ENCODE measurements around the gene KCNMB4. TPM values are rescaled to one million over a fixed set of nuclear protein-coding genes. Genes with fewer than 3 reads are reported as not detected.
A peak's percentile ranks its signal among the peaks of the same experiment; 100 is the strongest.

The KCNMB4 gene
- total RNA-seq, 4 donors from 2014 or later = 13.8 to 38.5 (median 25.4) TPM

- 90% methylated on average over 6 of the region's 6 CpGs for WGBS, 2 donors
- peaks cover 0 to 17% (median 0%) of the 10 kb centered on the region in 3 donors for H3K36me3 ChIP-seq
- no peak overlapping the region for H3K4me3 ChIP-seq
- no peaks in the 10 kb centered on the region for H3K27me3 ChIP-seq
- no peaks in the 10 kb centered on the region for H3K4me1 ChIP-seq
- DNase-seq (ENCODE audit: low spot score in 2 of 2) = no peak
- TF ChIP-seq CTCF (IDR thresholded peaks at IDR 0.05) (no peak), EP300 (IDR thresholded peaks at IDR 0.05) (no peak), POLR2A (IDR thresholded peaks at IDR 0.05) (no peak)
- no peak overlapping the region for H3K27ac ChIP-seq
- no peaks in the 10 kb centered on the region for H3K9me3 ChIP-seq
Measured at GRCh38 chr12:70353780-70354660, 12.1 kb upstream of the KCNMB4 start.

DNA sequence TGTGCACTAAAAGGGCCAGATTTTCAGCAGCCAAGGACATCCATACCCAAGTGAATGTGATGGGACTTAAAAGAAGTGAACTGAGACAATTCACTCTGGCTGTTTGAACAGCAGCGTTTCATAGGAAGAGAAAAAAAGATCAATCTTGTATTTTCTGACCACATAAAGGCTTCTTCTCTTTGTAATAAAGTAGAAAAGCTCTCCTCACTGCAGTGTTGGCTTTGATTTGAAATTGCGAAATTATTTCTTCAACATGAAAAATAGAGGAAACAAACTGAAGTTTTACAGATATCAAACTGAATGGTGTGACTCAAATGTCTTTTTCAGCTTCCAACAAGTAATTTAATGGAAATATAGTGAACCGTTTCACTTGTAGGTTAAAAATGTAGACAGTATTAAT, 11.3 kb upstream of the KCNMB4 start:
- H3K27ac ChIP-seq = peak overlapping the region in 2 of 4 donors; percentile 7 to 14
- TF ChIP-seq CTCF (IDR thresholded peaks at IDR 0.05) (no peak), POLR2A (IDR thresholded peaks at IDR 0.05) (no peak), EP300 (IDR thresholded peaks at IDR 0.05) (no peak)
- H3K36me3 ChIP-seq = peaks cover 0 to 17% (median 0%) of the 10 kb centered on the region in 3 donors
- peaks cover 0 to 5% (median 0%) of the 10 kb centered on the region in 4 donors for H3K4me1 ChIP-seq
- WGBS, 2 donors = 63 to 67% methylated on average over 3 of the region's 3 CpGs
- H3K9me3 ChIP-seq = no peaks in the 10 kb centered on the region
- no peak for DNase-seq (ENCODE audit: low spot score in 2 of 2)
- H3K4me3 ChIP-seq = no peak overlapping the region
- H3K27me3 ChIP-seq = no peaks in the 10 kb centered on the region

- TF ChIP-seq POLR2A (IDR thresholded peaks at IDR 0.05) (no peak), CTCF (IDR thresholded peaks at IDR 0.05) (no peak), EP300 (IDR thresholded peaks at IDR 0.05) (no peak)
- Histone ChIP-seq H3K36me3 (peaks cover 0 to 17% (median 0%) of the 10 kb centered on the region in 3 donors), H3K27ac (no peak overlapping the region), H3K4me3 (no peak overlapping the region), H3K9me3 (no peaks in the 10 kb centered on the region), H3K27me3 (no peaks in the 10 kb centered on the region), H3K4me1 (peaks cover 0 to 5% (median 0%) of the 10 kb centered on the region in 4 donors)
- DNase-seq (ENCODE audit: low spot score in 2 of 2) = no peak
- 96 to 97% methylated on average over 4 of the region's 4 CpGs for WGBS, 2 donors
Measured at GRCh38 chr12:70355972-70356371, 10.1 kb upstream of the KCNMB4 start.

GRCh38 chr12:70359458-70360197, 6.5 kb upstream of the KCNMB4 start:
- no peaks in the 10 kb centered on the region for H3K27me3 ChIP-seq
- DNase-seq (ENCODE audit: low spot score in 2 of 2) = no peak
- peaks cover 0 to under 1% (median 0%) of the 10 kb centered on the region in 3 donors for H3K36me3 ChIP-seq
- TF ChIP-seq EP300 (IDR thresholded peaks at IDR 0.05) (no peak), POLR2A (IDR thresholded peaks at IDR 0.05) (no peak), CTCF (IDR thresholded peaks at IDR 0.05) (no peak)
- H3K4me3 ChIP-seq = no peak overlapping the region
- peaks cover 0 to 6% (median 0%) of the 10 kb centered on the region in 4 donors for H3K4me1 ChIP-seq
- H3K27ac ChIP-seq = no peak overlapping the region
- 59 to 63% methylated on average over 1 of the region's 1 CpG for WGBS, 2 donors
- H3K9me3 ChIP-seq = no peaks in the 10 kb centered on the region

DNA sequence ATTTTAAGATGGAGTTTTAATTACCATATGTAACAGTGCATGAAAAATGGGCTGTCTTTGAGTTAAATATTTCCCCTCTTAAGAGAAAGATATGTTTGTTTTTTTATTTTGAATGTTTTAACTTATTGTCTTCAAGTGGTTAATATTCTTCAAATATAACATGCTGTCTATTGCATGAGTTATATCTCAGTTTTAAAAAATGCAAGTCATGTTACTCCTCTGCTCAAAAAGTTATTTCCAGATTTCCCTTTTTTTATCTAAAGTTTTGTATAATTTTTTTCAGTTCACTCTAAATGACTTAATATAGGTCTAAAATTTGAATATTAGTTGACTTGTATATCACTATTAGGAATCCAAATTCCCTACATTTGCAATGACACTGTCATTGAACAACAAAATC, 5.9 kb upstream of the KCNMB4 start:
- Histone ChIP-seq H3K4me3 (no peak overlapping the region), H3K9me3 (no peaks in the 10 kb centered on the region), H3K4me1 (peaks cover 0 to 12% (median 4%) of the 10 kb centered on the region in 4 donors), H3K27ac (no peak overlapping the region), H3K27me3 (no peaks in the 10 kb centered on the region), H3K36me3 (no peaks in the 10 kb centered on the region)
- no peak for DNase-seq (ENCODE audit: low spot score in 2 of 2)
- TF ChIP-seq CTCF (IDR thresholded peaks at IDR 0.05) (no peak), POLR2A (IDR thresholded peaks at IDR 0.05) (no peak), EP300 (IDR thresholded peaks at IDR 0.05) (no peak)
